Measurements from ENCODE around the gene HP.
"Not testable (repeated sequence)": the region's sequence is repeated elsewhere in the genome, so short reads cannot be mapped to it uniquely, and the experiment has no call there.

HP gene

DNA sequence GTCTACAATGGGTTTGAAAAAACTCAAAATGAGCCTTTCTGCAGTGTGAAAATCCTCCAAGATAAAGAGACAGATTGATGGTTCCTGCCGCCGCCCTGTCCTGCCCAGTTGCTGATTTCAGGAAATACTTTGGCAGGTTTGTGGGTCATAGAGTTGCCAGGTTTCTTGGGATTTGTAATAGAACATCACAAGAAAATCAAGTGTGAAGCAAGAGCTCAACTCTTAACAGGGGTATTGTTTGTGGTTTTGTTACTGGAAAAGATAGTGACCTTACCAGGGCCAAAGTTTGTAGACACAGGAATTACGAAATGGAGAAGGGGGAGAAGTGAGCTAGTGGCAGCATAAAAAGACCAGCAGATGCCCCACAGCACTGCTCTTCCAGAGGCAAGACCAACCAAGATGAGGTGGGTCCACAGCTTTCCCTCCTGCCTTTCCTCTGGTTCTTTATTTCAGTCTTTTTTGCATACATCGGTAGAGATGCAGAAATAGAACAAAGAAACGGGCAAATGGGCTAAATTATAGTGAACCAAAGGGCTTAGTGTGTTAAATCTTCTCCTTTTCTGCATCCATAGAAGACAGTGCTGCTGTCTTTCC lies at the start of gene HP:
HP (plus strand) TSS at position 252 of the 594 bp plus-strand sequence; CDS start at position 400, 148 bp downstream.
- DNase-seq (ENCODE audit: low spot score), result not testable (repeated sequence)

DNA sequence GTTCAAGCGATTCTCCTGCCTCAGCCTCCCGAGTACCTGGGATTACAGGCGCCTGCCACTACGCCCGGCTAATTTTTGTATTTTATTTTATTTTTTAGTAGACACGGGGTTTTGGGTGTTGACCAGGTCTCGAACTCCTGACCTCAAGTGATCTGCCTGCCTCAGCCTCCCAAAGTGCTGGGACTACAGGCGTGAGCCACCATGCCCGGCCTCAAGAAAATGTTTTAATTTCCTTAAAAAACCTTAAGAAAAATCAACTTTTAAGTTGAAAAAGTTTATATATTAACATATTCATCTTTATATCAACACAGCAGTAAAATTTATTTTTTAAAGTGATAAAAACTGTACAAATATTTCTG lies 46.3 kb upstream of the HP start:
- DNase-seq (ENCODE audit: low spot score), result not testable (repeated sequence)

GRCh38 chr16:72008424-72009216 lies 45.7 kb upstream of the HP start, which contains the start of gene DHODH:
Gene DHODH (plus strand): TSS chr16:72008744. CDS start chr16:72008765, 21 bp downstream.
- peak; percentile 100 for DNase-seq (ENCODE audit: low spot score)

- no peak for DNase-seq (ENCODE audit: low spot score)
Measured at GRCh38 chr16:72009779-72010178, 44.5 kb upstream of the HP start.

DNA sequence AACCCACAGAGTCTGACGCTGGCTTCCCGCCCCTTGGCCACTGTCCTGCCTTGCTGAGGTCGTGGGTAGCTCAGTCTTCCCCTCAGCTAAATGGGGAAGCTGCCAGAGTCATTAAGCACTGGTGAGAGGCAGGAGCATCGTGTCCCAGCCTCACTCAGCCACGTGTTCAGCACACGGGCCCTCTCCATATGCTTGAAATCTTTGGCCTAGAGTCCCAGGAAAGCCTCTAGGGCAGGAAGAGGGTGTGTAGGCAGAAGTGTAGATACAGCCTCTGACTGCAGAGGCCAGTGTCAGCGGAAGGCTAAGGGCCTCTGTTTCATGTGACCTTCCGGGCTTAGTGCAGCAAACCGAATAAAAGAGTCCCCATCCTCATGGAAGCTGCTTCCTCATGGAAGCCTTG lies 41.7 kb upstream of the HP start:
- no peak for DNase-seq (ENCODE audit: low spot score)

DNA sequence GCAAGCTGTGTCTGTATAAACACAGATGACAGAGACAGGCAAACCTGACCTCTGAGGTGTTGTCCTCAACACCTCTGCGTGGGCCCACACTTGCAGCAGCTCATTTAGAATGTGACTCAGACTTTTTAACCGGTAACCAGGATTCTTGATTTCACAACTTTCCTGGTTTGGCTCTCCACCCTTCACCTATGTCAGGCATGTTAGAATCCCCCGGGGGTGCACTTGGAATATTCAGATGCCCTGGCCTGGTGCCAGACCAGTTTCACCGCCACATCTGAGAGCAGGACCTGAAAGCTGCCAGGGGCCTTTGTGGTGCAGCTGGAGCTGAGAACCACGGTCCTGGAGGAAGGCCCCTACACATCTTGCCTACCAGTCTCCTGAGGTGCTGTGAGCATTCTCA lies 40.9 kb upstream of the HP start:
- DNase-seq (ENCODE audit: low spot score), result no peak

GRCh38 chr16:72013888-72014581 lies 40.3 kb upstream of the HP start:
- no peak for DNase-seq (ENCODE audit: low spot score)

DNA sequence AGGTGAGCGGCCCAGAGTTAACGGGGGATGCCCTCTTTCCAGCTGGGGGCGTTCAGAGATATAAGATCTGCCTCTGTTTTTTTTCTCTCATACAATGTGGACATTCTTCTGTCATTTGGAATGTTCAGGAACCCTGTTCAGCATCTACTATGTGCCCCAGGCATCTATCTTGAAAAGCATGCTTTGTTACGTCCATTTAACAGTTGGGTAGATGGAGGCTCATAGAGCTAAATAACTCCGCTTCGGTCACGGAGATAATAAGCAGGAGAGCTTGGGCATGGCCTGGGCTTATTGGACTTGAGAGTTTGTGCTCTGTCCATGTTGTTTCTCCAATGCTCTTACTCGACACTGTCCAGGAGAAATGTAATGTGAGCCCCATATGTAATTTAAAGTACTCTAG lies 39.6 kb upstream of the HP start:
- no peak for DNase-seq (ENCODE audit: low spot score)

DNA sequence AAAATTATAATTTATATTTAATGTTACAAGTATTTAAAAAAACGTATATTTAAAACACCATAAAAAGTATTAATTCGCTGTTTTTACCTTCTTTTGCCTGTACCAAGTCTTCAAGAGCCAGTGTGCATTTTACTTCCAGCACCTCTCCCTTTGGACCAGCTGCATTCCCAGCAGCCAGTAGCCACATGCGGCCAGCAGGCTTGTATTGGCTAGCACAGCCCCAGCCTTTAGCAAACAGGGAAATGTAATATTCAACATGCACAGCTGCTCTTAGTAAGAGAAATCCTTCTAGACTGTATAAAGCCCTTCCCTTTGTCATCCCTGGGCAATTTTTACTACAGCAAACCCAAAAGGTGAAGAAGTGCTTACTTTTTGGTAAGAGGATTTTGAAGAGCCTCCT lies 39.2 kb upstream of the HP start:
- no peak for DNase-seq (ENCODE audit: low spot score)

GRCh38 chr16:72018470-72018869 lies 35.8 kb upstream of the HP start:
- no peak for DNase-seq (ENCODE audit: low spot score)

GRCh38 chr16:72021043-72021442 lies 33.3 kb upstream of the HP start:
- no peak for DNase-seq (ENCODE audit: low spot score)

- no peak for DNase-seq (ENCODE audit: low spot score)
Measured at GRCh38 chr16:72022127-72022526, 32.2 kb upstream of the HP start.

DNA sequence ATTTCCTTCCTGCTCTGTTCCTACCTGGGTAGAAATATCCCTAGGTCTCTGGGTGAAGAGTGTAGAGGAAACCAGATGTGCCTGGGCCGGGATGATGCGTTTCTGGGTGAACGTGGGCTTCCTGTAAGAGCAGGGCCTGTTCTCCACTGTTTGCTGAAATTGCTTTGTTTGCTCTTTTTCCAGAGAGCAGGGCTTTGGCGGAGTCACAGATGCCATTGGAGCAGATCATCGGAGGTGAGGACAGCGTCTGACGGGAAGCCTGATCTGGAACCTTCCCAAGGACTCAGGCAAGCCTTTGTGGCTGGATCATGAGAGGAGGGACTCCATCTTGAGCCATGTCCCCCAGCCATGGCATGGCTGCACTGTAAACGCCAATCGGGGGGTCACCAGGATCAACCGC lies 30.3 kb upstream of the HP start:
- no peak for DNase-seq (ENCODE audit: low spot score)

DNA sequence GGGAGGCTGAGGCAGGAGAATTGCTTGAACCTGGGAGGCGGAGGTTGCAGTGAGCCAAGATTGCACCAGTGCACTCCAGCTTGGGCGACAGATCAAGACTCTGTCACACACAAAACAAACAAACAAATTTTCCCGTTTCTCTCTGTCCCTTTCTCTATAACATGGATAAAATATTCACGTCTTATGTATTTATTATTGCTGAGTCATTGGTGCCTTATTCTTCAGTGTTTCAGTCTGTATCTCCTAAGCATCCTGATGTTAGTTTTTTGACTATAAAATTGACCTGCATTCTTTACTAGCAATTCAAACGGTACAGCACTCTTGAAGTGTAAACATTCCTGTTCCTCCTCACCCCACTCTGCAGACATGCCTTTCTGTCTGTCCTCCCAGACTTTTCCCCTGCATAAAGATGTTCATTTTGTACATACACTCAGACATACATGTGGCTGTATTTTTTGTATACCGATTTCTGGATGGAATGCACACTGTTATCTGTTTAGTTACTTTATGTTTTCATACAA lies 29.4 kb upstream of the HP start:
- DNase-seq (ENCODE audit: low spot score), result no peak

DNA sequence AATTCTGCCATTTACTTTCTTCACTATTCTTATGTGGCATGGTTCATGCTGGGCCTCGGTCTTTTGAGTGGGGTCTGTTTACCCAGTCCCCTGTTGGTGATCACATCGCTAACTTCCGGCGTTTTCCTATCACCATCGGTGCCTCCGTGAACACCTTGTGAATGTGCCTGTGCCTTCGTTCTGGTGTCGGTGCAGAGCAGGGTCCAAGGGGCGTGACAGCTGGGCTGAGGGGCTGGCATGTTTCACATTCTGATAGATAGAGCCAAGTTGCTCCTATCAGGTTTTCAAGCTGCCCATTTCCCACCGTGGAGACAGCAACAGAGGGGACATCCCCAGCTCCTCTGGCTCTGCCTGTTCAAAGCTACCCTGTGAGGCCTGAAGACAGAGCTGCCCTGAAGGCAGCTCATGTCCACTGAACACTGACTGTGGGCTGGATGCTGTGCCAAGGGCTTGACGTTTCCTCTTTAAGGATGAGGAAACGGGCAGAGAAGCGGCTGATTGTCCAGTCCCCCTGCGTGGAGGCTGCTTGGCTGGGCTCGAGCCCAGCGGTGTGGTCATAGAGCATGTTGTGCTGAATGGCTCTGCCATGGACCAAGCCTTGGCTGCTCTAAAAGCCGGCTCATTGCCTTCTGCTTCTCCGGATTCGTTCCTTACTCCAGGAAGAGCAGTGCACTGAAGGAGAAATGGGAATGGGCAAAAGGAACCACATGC lies 28.7 kb upstream of the HP start:
- DNase-seq (ENCODE audit: low spot score), result no peak

- DNase-seq (ENCODE audit: low spot score), result no peak
Measured at GRCh38 chr16:72027669-72028378, 26.5 kb upstream of the HP start.

DNA sequence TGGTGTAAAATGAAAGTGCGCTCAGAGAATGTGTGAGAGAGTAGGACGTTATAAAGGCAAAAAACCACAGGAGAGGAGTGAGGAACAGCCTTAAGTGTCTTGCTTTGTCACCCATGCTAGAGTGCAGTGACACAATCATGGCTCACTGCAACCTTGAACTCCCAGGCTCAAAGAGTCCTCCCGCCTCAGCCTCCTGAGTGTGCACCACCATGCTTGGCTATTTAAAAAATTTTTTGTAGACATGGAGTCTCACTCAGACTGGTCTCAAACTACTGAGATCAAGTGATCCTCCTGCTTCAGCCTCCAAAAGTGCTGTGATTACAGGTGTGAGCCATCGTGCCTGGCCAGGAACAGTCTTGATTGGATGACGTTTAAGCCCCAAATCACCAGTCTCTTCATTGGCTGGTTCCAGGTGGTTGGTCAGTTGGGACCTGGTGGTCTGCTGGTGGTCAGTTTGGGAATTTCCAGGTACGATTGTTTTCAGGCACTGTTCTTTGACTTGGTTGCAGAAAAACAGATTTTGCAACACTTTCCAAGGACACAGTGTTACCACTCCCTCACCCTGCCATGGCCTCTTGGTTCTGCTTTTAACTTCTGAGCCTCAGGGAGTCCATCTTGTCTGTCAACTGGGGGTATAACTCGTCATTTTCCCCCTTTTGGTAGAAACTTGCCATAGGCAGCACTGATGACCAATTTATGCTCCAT lies 24.6 kb upstream of the HP start:
- no peak for DNase-seq (ENCODE audit: low spot score)

- no peak for DNase-seq (ENCODE audit: low spot score)
Measured at GRCh38 chr16:72033437-72033836, 20.9 kb upstream of the HP start.

DNA sequence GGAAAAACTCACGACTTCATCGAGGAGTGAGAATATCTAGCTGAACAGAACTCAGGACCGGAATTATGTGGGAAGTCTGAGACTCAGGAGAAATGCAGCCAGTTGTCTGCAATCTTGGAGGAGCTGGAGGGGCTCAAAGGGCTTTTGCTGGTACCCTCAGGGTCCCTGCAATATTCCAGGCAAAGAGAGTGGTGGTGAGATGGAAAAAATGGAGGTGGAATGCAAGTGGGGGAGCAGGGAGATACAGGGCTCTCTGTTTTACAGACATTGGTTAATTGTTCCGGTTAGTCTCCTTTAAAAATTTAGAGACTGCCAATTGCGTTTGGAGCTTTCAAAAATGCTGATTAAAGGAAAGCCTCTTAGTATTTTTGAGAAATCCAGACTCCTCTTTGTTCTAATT lies 18.2 kb upstream of the HP start:
- no peak for DNase-seq (ENCODE audit: low spot score)

DNA sequence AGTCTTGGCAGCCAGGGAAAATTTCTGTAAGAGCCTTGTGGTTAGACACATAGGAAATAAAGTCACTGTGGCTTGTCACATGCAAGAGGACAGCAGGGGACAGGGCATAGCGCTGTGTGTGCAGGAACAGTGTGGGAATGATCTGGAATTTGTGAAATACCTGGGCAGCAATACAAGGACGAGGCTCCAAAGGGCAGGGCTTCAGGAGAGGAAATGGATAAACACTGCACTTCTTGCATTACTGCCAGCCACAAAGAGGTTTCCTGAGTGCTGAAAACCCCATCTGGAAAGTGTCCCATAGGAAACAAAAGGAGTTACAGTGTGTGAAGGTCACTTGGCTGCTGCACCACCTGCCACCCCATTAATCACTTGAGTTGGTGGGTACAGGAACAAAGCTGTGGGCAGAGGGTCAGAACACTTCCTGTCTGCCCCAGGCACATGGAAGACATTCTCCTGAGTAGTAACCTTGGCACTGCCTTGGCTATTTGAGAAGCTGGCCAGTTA lies 12.1 kb upstream of the HP start:
- no peak for DNase-seq (ENCODE audit: low spot score)

- no peak for DNase-seq (ENCODE audit: low spot score)
Measured at GRCh38 chr16:72043058-72043457, 11.2 kb upstream of the HP start.
